GM23338 (cell line): ENCODE data around the gene SELENOO.

Source experiments
- CREB1 ChIP-seq: fragments of 250-450 bp; sonication (Bioruptor Pico); IDR thresholded peaks from 2 replicates; pipeline ENCODE4 v1.5.0; 2020; ENCODE audit warnings: low read depth, mild to moderate bottlenecking, moderate library complexity
- CTCF ChIP-seq, 2 experiments: fragments of 200-600 bp in 1 of 2; sonication (generic) in 1 of 2; conservative IDR thresholded peaks; 2 replicates each; pipeline versions ENCODE4 v1.5.1 to v1.6.1; 2016 to 2017; ENCODE audit warnings: antibody characterized with exemption in 2 of 2, low read depth in 2 of 2, mild to moderate bottlenecking in 2 of 2, moderate library complexity in 1 of 2
- EZH2 ChIP-seq: fragments of 200-600 bp; sonication (generic); IDR thresholded peaks from one replicate; pipeline ENCODE4 v1.8.0; 2017; ENCODE audit warnings: antibody characterized with exemption, mild to moderate bottlenecking, low read depth; ENCODE audit not compliant: unreplicated experiment
- EZH2phosphoT487 ChIP-seq: fragments of 200-600 bp; sonication (generic); IDR thresholded peaks from one replicate; pipeline ENCODE4 v1.8.1; 2018; ENCODE audit warnings: antibody characterized with exemption; ENCODE audit not compliant: unreplicated experiment
- JUNB ChIP-seq: IDR thresholded peaks from one replicate; pipeline ENCODE4 v1.6.1; 2016; ENCODE audit warnings: antibody characterized with exemption; ENCODE audit not compliant: unreplicated experiment
- POLR2AphosphoS5 ChIP-seq: IDR thresholded peaks from 2 replicates; pipeline ENCODE4 v1.6.1; 2016; ENCODE audit warnings: antibody characterized with exemption, low read depth
- STAT1 ChIP-seq: IDR thresholded peaks from one replicate; pipeline ENCODE4 v1.6.1; 2016; ENCODE audit warnings: antibody characterized with exemption; ENCODE audit not compliant: unreplicated experiment
- ZNF331 ChIP-seq: fragments of 250-450 bp; sonication (Bioruptor Pico); IDR thresholded peaks from 2 replicates; pipeline ENCODE4 v1.5.0; 2020; ENCODE audit warnings: low read depth, mild to moderate bottlenecking, moderate library complexity
- ZNF462 ChIP-seq: fragments of 250-450 bp; sonication (Bioruptor Pico); IDR thresholded peaks from 2 replicates; pipeline ENCODE4 v1.5.0; 2020; ENCODE audit warnings: mild to moderate bottlenecking, moderate library complexity
- TF ChIP-seq, protein P1 (sequence below): IDR thresholded peaks from one replicate; pipeline ENCODE4 v1.6.1; 2018; ENCODE audit warnings: antibody characterized with exemption; ENCODE audit not compliant: unreplicated experiment

DNA sequence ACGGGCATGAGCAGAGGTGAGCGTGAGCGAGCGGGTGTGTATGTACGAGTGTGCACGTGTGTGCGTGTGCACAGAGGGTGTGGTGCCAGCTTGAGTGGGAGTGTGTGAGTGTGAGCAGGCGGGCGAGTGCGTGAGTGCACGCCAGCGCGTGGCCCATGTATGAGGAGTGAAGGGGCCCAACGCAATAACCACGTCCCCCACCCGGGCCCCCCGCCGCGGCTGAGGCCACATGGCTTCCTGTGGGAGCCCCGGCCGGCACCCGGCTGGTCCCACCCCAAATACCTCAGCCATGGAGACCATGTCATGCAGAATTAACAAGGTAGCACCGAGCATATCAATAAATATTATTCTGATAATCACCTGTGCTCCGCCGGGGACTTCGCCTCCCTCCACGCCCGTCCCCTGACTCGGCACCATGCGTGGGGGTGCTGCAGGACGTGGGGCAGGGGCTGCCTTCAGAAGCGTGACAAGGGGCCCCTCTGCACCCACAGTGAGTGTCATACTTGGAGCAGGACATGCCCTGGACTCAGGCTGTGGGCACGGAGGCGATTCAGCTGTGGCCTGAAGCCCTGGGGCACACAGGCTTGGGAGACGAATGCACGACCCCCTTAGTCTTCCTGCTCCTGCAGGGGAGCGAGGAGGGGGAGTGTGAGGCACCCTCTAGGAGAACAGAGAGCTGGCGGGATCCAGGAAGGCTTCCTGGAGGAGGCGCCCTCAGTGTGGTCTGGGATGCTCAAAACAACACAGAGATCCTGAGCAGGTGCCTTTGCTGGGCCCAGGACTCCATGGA is 20.7 kb upstream of the SELENOO start:
- TF ChIP-seq CTCF (conservative IDR thresholded peaks at IDR 0.05; ENCODE audit: low read depth in 2 of 2) (no peak), POLR2AphosphoS5 (no peak), EZH2 (no peak), CREB1 (CRISPR knock-in tag) (no peak), EZH2phosphoT487 (no peak), ZNF331 (CRISPR knock-in tag) (no peak), STAT1 (no peak), JUNB (no peak), ZNF462 (no peak)
- TF ChIP-seq, protein P1, sequence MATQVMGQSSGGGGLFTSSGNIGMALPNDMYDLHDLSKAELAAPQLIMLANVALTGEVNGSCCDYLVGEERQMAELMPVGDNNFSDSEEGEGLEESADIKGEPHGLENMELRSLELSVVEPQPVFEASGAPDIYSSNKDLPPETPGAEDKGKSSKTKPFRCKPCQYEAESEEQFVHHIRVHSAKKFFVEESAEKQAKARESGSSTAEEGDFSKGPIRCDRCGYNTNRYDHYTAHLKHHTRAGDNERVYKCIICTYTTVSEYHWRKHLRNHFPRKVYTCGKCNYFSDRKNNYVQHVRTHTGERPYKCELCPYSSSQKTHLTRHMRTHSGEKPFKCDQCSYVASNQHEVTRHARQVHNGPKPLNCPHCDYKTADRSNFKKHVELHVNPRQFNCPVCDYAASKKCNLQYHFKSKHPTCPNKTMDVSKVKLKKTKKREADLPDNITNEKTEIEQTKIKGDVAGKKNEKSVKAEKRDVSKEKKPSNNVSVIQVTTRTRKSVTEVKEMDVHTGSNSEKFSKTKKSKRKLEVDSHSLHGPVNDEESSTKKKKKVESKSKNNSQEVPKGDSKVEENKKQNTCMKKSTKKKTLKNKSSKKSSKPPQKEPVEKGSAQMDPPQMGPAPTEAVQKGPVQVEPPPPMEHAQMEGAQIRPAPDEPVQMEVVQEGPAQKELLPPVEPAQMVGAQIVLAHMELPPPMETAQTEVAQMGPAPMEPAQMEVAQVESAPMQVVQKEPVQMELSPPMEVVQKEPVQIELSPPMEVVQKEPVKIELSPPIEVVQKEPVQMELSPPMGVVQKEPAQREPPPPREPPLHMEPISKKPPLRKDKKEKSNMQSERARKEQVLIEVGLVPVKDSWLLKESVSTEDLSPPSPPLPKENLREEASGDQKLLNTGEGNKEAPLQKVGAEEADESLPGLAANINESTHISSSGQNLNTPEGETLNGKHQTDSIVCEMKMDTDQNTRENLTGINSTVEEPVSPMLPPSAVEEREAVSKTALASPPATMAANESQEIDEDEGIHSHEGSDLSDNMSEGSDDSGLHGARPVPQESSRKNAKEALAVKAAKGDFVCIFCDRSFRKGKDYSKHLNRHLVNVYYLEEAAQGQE, result no peak
